GM18502 (cell line): ENCODE results near the gene DHX16.
A peak's percentile ranks its signal among the peaks of the same experiment; 100 is the strongest.
"Not testable (repeated sequence)": the region's sequence is repeated elsewhere in the genome, so short reads cannot be mapped to it uniquely, and the experiment has no call there.

Experiments
- ATAC-seq: cut with Tn5 transposase; IDR thresholded peaks from one replicate; pipeline ENCODE4 v1.9.1; 2021; ENCODE audit warnings: mild to moderate bottlenecking; ENCODE audit not compliant: unreplicated experiment, poor library complexity

The DHX16 gene

DNA sequence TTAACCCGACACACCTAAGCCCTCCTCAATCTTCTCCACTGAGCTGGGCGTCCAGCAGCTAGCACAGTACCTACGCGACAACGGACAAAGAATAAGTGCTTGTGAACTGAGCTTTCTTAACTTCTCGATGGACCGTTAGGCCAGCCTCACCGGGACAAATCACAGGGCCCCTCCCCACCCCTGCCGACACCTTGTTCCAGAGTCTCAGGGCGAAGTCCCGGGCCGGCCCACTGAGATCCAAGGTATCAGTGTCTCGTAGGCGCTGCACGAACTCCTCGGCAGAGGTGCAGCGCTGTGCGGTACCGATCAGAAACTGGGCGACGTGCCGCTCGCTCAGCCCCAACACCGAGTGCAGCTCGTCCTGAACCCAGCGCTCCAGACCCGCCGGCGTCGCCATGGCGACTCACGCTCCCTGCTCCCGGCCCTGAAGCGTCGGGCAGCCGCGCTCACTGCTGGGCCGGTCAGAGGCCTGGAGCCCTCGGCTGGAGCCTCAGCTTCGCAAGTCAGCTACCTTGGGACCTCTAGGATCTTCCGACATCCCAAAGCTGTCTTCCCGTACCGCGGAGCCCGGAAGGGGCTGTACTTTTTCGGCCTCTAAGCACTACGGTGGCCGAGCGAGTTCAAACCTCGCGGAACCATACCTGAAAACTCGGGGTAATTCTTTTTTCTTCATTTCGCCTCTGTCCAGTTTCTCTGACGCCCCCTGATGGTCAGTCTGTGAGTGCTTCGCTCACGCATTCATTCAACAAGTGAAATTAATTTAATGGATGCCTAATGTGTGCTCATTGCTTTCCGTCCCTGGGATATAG is at the start of gene DHX16:
Gene DHX16 (minus strand): TSS at position 562 of the 809 bp plus-strand sequence. CDS start 165 bp downstream, at position 397.
- ATAC-seq = peak; percentile 75

DNA sequence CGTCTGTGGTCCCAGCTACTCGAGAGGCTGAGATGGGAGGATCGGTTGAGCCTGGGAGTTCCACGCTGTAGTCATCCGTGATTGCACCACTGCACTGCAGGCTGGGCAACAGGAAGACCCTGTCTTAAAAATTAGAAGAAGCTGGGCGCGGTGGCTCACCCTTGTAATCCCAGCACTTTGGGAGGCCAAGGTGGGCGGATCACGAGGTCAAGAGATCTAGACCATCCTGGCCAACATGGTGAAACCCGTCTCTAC is 49.1 kb upstream of the DHX16 start:
- ATAC-seq = not testable (repeated sequence)

DNA sequence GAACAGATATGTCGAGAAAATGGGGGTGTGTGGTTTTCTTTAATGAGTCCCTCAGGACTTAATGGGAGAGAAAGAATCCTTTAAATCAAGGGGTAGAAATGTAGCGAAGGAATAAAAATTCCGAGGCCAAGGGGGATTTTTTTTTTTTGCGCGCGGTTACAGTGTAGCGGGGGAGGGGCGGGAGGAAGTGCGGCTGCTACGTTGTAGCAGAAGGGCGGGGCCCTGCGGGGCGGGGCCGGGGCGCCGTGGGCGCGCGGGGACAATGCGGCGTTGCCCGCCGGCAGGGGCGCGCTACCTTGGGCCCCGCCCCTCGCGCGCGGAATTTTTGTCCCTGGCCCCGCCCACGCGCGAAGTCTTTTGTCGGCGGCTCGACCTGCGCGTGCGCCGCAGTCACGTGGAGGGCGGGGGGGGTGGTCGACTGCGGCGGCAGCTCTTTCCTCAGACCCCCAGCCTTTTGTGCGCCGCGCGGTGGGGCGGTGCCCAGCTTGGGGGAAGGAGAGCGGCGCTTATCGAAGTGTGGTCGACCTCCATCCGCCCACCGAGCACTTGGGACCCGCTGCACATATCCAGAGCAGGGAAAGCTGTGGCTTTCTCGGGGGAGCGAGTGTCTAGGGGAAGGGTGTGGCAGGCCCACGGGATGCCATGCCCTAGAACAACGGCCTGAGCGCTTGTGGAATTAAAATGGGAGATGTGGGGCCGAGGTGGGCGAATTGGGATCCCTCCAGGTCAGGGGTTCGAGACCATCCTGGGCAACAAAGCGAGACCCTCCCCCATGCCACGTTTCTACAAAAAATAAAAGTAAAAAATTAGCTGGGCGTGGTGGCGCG is 48.6 kb upstream of the DHX16 start:
- no peak for ATAC-seq

GRCh38 chr6:30720738-30721197 is 48.0 kb upstream of the DHX16 start:
- ATAC-seq = no peak

DNA sequence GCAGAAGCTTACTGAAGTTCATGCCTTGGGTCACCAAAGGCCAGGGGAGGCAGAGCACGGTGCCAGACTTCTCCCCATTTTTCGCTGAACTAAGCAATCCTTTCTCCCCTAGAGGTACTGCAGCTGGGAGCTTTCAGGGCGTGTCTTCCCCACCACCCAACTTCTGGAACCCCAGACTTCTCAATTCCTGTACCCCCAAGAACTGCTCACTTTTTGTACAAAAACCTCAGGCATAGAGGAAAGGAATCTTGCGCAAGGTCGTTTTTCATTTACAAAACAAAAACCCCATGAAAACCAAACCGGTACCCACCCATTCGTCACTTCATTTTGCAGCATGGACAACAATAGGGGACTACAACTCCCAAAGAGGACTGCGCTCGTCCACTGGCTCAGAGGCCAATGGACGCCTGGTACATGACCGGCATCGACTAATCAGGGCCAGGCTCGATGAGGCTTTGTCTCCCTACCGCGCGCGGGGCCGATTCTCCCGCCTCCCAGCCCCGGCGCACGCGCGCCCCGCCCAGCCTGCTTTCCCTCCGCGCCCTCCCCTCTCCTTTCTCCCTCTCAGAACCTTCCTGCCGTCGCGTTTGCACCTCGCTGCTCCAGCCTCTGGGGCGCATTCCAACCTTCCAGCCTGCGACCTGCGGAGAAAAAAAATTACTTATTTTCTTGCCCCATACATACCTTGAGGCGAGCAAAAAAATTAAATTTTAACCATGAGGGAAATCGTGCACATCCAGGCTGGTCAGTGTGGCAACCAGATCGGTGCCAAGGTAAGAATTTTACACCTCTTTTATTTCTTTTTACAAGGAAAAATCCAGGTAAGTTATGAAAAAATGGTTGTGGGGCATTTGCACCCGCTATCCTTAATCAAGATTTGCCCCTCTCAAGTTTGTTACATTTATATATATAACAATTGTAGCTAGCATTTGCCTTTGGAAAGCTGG is 47.3 kb upstream of the DHX16 start, which contains the start of gene TUBB:
Gene TUBB (plus strand): TSS at position 562 of the 947 bp plus-strand sequence. CDS start 155 bp downstream, at position 717.
- ATAC-seq = peak; percentile 50

DNA sequence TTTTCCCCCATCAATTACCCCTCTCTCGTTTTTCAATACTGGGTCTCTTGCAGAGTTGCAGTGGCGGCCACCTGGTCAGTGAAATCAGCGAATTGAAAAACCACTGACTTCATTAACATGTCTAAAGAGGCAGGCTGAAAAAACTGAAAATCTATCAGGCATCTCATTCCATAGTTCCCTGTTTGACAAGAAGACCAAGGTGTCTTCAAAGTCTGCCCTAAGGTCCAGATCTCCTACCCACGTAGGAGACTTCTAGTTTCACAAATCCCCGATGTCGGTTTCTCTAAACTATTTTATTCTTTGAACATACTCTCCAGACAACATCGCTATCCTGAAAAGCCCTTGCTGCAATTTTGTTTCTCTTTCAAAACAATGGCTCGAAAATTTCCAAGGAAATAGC is 46.5 kb upstream of the DHX16 start:
- ATAC-seq = no peak

- not testable (repeated sequence) for ATAC-seq
These were observed 45.3 kb upstream of the DHX16 start for GRCh38 chr6:30717845-30718720.

- peak; percentile 69 for ATAC-seq
These were observed 44.5 kb upstream of the DHX16 start, which contains the start of gene MDC1 for GRCh38 chr6:30717129-30717844. Gene MDC1, minus strand, starts transcription at chr6:30717281. Its CDS starts 2,106 bp downstream, at chr6:30715175.

DNA sequence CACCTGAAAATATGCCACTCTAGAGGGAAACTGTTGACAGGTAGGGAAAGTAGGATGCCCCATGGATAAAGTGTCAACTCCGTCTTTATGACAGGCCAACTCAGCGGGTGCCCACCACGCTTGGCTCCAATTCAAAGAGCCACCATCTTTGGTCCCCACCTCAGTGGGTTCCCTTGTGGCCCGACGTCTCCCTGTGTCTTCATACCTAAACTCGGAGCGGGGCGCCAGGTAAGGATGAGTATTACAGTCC is 44.0 kb upstream of the DHX16 start:
- no peak for ATAC-seq

- ATAC-seq = no peak
These were observed 41.5 kb upstream of the DHX16 start for GRCh38 chr6:30714263-30714662.

GRCh38 chr6:30712441-30712945 is 39.7 kb upstream of the DHX16 start:
- ATAC-seq = no peak

GRCh38 chr6:30711758-30712380 is 39.1 kb upstream of the DHX16 start:
- ATAC-seq = no peak

GRCh38 chr6:30709101-30709868 is 36.5 kb upstream of the DHX16 start:
- ATAC-seq = no peak

DNA sequence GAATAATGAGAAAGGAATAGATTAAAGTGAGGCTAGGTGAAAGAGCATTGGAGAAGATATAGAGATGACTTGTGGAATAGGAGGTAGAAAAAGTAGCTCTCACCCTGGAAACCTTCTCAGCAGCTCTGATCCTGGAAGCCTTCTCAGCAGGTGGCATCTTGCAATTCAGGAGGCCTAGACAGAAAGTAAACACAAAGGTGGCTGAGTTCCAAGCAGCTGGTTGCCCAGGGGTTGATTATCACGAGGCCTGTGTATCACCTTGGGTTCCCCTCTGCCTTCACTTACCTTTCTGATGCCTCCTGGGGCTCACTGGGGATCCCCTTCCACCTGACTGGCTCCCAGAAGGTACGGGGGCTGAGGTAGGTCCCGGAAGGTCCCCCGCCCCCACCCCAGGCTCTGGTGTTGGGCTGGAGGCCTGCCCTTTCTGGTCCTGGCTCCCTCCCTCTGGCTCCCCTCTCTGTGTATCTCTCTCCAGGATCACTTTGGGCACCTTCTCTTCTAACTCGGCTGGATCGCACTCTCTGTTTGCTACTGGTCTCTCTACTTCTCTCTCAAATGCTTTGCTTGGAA is 34.6 kb upstream of the DHX16 start:
- no peak for ATAC-seq

DNA sequence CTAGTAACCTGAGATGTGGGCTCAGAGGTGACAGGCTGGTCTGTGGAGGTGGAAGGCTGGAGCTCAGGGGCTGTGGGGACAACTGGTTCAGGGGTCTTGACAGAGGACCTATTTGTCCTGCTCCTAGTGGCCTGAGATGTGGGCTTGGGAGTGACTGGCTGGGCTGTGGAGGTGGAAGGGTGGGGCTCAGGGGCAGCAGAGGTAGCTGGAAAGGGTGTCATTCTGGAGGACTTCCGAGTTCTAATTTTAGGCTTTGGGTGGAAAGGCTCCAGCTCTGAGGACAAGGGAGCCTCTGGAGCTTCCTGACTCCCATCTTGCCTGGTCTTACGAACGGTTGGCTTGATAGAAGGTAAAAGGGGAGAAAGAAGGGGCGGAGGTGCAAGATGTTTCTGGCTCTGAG is 32.8 kb upstream of the DHX16 start:
- ATAC-seq = no peak

DNA sequence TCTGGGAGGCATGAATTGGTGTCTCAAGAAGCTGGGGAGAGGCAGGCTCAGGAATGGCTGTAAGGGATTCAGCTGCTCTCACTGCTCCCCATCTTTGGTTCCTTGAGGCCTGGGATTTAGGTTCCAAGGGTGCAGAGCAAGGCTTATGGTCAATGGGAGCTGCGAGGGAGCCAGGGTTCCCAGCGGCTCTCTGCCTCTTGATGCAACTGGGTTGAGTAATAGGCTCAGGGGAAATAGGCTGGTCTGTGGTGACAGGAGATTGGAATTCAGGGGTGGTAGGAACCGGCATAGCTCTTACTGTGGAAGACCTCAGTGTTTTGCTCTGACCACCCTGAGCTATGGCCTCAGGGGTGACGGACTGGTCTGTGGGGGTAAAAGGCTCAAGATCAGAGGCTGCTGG is 31.0 kb upstream of the DHX16 start:
- no peak for ATAC-seq

DNA sequence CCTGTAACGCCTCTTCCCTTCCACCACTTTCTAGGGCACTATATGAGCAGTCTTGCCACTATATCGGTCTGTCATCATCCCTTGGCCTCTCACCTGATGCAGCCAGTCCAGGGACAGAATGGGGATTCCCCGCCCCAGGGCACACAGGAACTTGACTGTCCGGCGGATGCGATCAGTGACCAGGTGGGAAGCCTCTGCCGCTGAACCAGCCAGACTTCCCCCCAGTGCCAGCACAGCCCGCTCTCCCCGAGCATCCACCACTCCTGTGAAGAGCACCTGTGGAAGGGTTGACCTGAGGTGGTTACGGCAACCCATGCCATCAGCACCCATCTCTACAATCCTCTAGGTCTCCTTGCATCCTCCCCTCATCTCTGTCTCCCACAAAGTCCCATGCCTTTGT is 30.2 kb upstream of the DHX16 start:
- ATAC-seq = no peak
